Peyer's patch (tissue), 4 donors: ENCODE results near the gene LSP1. TPM values are rescaled to one million over a fixed set of nuclear protein-coding genes. Genes with fewer than 3 reads are reported as not detected.

Source experiments
- DNase-seq, 3 donors: peaks; one replicate each; pipeline ENCODE4 v3.0.0-alpha.2; 2017 to 2019
- H3K27ac ChIP-seq, 4 donors: fragments of 200-600 bp; sonication (generic); one replicate each; pipeline ENCODE4 v1.5.1; 2016 to 2019
- H3K27me3 ChIP-seq, 2 donors: fragments of 200-600 bp; sonication (generic); one replicate each; pipeline ENCODE4 v1.5.1; 2019
- H3K36me3 ChIP-seq, 3 donors: fragments of 200-600 bp; sonication (generic); one replicate each; pipeline ENCODE4 v1.5.1; 2016 to 2019
- H3K4me1 ChIP-seq, 4 donors: fragments of 200-600 bp; sonication (generic); one replicate each; pipeline ENCODE4 v1.5.1; 2016 to 2019
- H3K4me3 ChIP-seq, 4 donors: fragments of 200-600 bp; sonication (generic); 1 replicate in 3 of 4; 2 replicates in 1 of 4; pipeline ENCODE4 v1.5.1; 2016 to 2019; ENCODE audit warnings: mild to moderate bottlenecking in 1 of 4
- H3K9me3 ChIP-seq, 4 donors: fragments of 200-600 bp; sonication (generic); one replicate each; pipeline ENCODE4 v1.5.1; 2016 to 2019; ENCODE audit warnings: mild to moderate bottlenecking in 1 of 4
- CTCF ChIP-seq, 6 experiments: fragments of 450-650 bp in 4 of 6; fragments of 200-600 bp in 2 of 6; sonication (generic) in 1 of 6; IDR thresholded peaks; one replicate each; pipeline ENCODE4 v1.5.1; 2017 to 2019; ENCODE audit warnings: antibody characterized with exemption in 6 of 6, mild to moderate bottlenecking in 3 of 6, moderate library complexity in 1 of 6
- POLR2A ChIP-seq, 2 donors: fragments of 450-650 bp; IDR thresholded peaks; one replicate each; pipeline ENCODE4 v1.5.1; 2017; ENCODE audit warnings: antibody characterized with exemption in 2 of 2, mild to moderate bottlenecking in 2 of 2, moderate library complexity in 2 of 2
- total RNA-seq, 4 donors: library from RNA; depleted of rRNA; stranded (reverse); fragments of >200 nt; gene quantifications; one replicate each; pipeline ENCODE4 v1.1.0, GENCODE V29; 2016

Gene LSP1
- total RNA-seq, 4 donors from 2014 or later: 10.6 to 175 (median 15.4) TPM

- H3K36me3 ChIP-seq: no peaks in the 10 kb centered on the region
- H3K9me3 ChIP-seq: no peaks in the 10 kb centered on the region
- no peaks in the 10 kb centered on the region for H3K27me3 ChIP-seq
- TF ChIP-seq POLR2A (IDR thresholded peaks at IDR 0.05) (no peak), CTCF (IDR thresholded peaks at IDR 0.05) (no peak)
- H3K27ac ChIP-seq: peak overlapping the region in 3 of 4 donors; percentile 12 to 55 (median 20)
- H3K4me1 ChIP-seq: peaks cover 0 to 46% (median 26%) of the 10 kb centered on the region in 4 donors
- peak in 2 of 3 donors; percentile 36 to 39 for DNase-seq
- no peak overlapping the region for H3K4me3 ChIP-seq
These were observed 26.6 kb downstream of the LSP1 start for GRCh38 chr11:1879342-1879940.

- H3K27me3 ChIP-seq: no peaks in the 10 kb centered on the region
- peak in 1 of 3 donors; percentile 53 for DNase-seq
- peaks cover 0 to 45% (median 26%) of the 10 kb centered on the region in 4 donors for H3K4me1 ChIP-seq
- TF ChIP-seq POLR2A (IDR thresholded peaks at IDR 0.05) (no peak), CTCF (IDR thresholded peaks at IDR 0.05) (no peak)
- H3K27ac ChIP-seq: peak overlapping the region; percentile 55 to 70 (median 64)
- H3K4me3 ChIP-seq: no peak overlapping the region
- no peaks in the 10 kb centered on the region for H3K9me3 ChIP-seq
- H3K36me3 ChIP-seq: no peaks in the 10 kb centered on the region
These were observed 27.2 kb downstream of the LSP1 start for GRCh38 chr11:1879941-1880720.

- no peaks in the 10 kb centered on the region for H3K9me3 ChIP-seq
- H3K4me3 ChIP-seq: no peak overlapping the region
- H3K36me3 ChIP-seq: no peaks in the 10 kb centered on the region
- H3K4me1 ChIP-seq: peaks cover 0 to 38% (median 23%) of the 10 kb centered on the region in 4 donors
- no peak for TF ChIP-seq POLR2A (IDR thresholded peaks at IDR 0.05)
- TF ChIP-seq CTCF (IDR thresholded peaks at IDR 0.05): no peak
- H3K27ac ChIP-seq: peak overlapping the region; percentile 55 to 70 (median 64)
- H3K27me3 ChIP-seq: no peaks in the 10 kb centered on the region
- DNase-seq: peak in 1 of 3 donors; percentile 38
These were observed 28.0 kb downstream of the LSP1 start for GRCh38 chr11:1880746-1881441.

GRCh38 chr11:1881442-1882264 lies 28.8 kb downstream of the LSP1 start:
- DNase-seq: peak in 2 of 3 donors; percentile 63 to 64
- peak overlapping the region in 1 of 4 donors; percentile 18 for H3K4me3 ChIP-seq
- H3K9me3 ChIP-seq: no peaks in the 10 kb centered on the region
- H3K27ac ChIP-seq: peak overlapping the region; percentile 49 to 70 (median 62)
- H3K36me3 ChIP-seq: no peaks in the 10 kb centered on the region
- TF ChIP-seq CTCF (IDR thresholded peaks at IDR 0.05) (no peak), POLR2A (IDR thresholded peaks at IDR 0.05) (no peak)
- no peaks in the 10 kb centered on the region for H3K27me3 ChIP-seq
- peaks cover 0 to 31% (median 19%) of the 10 kb centered on the region in 4 donors for H3K4me1 ChIP-seq
